AG04450 (cell line): Measurements from ENCODE around the gene PIK3R4. TPM values are rescaled to one million over a fixed set of nuclear protein-coding genes. Genes with fewer than 3 reads are reported as not detected.

Experiments used
- CTCF ChIA-PET: fragments of 300-600, 350-600 bp; formaldehyde crosslinking; extraction: SDS; loops from one replicate; lab custom pipeline; 2022; ENCODE audit warnings: antibody characterized with exemption, inconsistent platforms; lab: Charles Lee
- POLR2A ChIA-PET: fragments of 350-600 bp; formaldehyde crosslinking; extraction: SDS; loops from one replicate; lab custom pipeline; 2021; ENCODE audit warnings: antibody characterized with exemption, inconsistent platforms; lab: Yijun Ruan, JAX
- DNase-seq: peaks from one replicate; pipeline ENCODE4 v3.0.0-alpha.2; 2011; ENCODE audit warnings: low read depth, low spot score
- H3K27ac ChIP-seq: one replicate; pipeline ENCODE4 v1.5.1; 2012; ENCODE audit warnings: low read depth, low read length, control low read depth
- H3K27me3 ChIP-seq: one replicate; pipeline ENCODE4 v1.6.0; 2012; ENCODE audit warnings: low read length; ENCODE audit not compliant: control insufficient read depth, insufficient read depth
- H3K4me3 ChIP-seq: 2 replicates; pipeline ENCODE4 v1.5.1; 2011; ENCODE audit warnings: mild to moderate bottlenecking, low read depth, low read length, control low read depth
- H3K9me3 ChIP-seq: 2 replicates; pipeline ENCODE4 v1.5.1; 2012; ENCODE audit warnings: low read length; ENCODE audit not compliant: control insufficient read depth, insufficient read depth
- polyA plus RNA-seq: library from polyadenylated mRNA; depleted of rRNA; stranded (reverse); fragments of >200 nt; gene quantifications from 2 replicates; pipeline ENCODE4 v1.2.3, GENCODE V29; 2011
- TF ChIP-seq, protein P1 (sequence below): IDR thresholded peaks from 2 replicates; pipeline ENCODE4 v1.5.1; 2011; ENCODE audit warnings: low read depth, low read length, control low read depth, inconsistent platforms

Gene PIK3R4
- polyA plus RNA-seq, 1 experiment, result 25.6 TPM

DNA sequence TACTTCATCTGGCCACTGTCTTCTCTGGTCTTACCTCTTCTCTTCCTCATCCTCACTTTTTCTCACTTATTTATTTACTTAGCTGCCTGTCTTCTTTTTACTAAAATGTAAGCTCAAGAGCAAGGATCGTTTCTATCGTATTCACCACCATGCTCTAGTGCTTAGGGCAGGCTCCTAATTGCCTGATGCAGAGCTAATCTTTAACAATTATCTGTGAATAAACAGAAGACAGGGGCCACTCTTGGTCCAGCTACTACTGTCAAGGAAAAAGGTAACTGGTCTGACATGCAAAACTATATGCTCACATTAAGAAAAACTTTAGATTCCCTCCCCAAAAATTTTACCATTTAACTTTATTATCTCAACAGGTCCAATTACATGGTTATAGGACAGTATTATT is 17.5 kb downstream of the PIK3R4 start:
- ChIA-PET POLR2A (interaction anchor here (0.6 kb wide), 1 partner anchor 18 kb away, joined by 5 read pairs; no protein-coding TSS in a partner anchor), CTCF (interaction anchor here (0.6 kb wide), 1 partner anchor 146 kb away, joined by 3 read pairs; no protein-coding TSS in a partner anchor)
- DNase-seq, result no peak
- Histone ChIP-seq H3K27me3 (no peaks in the 10 kb centered on the region), H3K9me3 (no peaks in the 10 kb centered on the region), H3K27ac (no peak overlapping the region), H3K4me3 (no peak overlapping the region)
- TF ChIP-seq, protein P1, sequence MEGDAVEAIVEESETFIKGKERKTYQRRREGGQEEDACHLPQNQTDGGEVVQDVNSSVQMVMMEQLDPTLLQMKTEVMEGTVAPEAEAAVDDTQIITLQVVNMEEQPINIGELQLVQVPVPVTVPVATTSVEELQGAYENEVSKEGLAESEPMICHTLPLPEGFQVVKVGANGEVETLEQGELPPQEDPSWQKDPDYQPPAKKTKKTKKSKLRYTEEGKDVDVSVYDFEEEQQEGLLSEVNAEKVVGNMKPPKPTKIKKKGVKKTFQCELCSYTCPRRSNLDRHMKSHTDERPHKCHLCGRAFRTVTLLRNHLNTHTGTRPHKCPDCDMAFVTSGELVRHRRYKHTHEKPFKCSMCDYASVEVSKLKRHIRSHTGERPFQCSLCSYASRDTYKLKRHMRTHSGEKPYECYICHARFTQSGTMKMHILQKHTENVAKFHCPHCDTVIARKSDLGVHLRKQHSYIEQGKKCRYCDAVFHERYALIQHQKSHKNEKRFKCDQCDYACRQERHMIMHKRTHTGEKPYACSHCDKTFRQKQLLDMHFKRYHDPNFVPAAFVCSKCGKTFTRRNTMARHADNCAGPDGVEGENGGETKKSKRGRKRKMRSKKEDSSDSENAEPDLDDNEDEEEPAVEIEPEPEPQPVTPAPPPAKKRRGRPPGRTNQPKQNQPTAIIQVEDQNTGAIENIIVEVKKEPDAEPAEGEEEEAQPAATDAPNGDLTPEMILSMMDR, result no peak

DNA sequence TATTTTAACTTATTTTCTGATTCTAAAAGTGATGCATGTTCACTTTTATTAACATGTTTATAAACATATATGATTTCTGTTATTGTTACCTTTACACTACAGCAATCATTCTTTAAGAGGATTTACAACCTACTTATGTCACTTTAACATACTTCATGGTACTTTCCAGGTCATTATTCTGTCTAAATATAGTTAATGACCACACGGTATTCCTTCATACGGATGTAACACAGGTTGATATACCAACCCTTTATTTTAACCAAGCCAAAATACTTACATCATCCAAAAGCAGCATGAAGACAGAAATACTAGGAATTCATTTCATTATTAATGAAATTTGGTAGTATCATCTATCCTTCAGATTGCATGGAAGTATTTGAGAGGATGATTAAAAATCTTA is 18.6 kb downstream of the PIK3R4 start:
- no peak for DNase-seq
- Histone ChIP-seq H3K27ac (no peak overlapping the region), H3K9me3 (no peaks in the 10 kb centered on the region), H3K27me3 (no peaks in the 10 kb centered on the region), H3K4me3 (no peak overlapping the region)
- CTCF ChIA-PET, result interaction anchor here (0.6 to 0.9 kb wide), 3 partner anchors 32 to 794 kb away, joined by 3 to 5 read pairs (median 4); no protein-coding TSS in a partner anchor
- POLR2A ChIA-PET, result no interaction called here
- TF ChIP-seq, protein P1, result no peak

DNA sequence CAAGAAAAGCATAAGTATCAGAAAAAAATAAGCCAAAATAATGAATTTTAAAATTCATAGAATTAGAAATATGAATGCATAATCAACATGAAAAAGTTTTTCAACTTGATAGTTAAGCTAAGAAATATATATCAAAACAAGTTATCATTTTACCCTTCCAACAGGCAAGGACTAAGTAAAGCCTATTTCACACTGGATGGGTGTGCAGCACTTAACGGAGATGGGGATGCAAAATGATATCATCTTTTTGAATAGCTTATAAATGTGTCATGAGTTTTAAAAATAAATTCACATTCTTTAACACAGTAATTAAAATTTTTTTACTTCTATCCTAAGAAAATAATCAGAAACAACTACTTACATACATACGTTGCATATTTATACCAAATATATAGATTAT is 20.9 kb downstream of the PIK3R4 start:
- Histone ChIP-seq H3K27me3 (no peaks in the 10 kb centered on the region), H3K4me3 (no peak overlapping the region), H3K9me3 (no peaks in the 10 kb centered on the region), H3K27ac (no peak overlapping the region)
- no peak for DNase-seq
- TF ChIP-seq, protein P1, result no peak
- POLR2A ChIA-PET, result no interaction called here
- CTCF ChIA-PET, result interaction anchor here (1.0 to 1.6 kb wide), 3 partner anchors 33 to 168 kb away, joined by 3 to 9 read pairs (median 5); partner anchors contain the start of gene ATP2C1

DNA sequence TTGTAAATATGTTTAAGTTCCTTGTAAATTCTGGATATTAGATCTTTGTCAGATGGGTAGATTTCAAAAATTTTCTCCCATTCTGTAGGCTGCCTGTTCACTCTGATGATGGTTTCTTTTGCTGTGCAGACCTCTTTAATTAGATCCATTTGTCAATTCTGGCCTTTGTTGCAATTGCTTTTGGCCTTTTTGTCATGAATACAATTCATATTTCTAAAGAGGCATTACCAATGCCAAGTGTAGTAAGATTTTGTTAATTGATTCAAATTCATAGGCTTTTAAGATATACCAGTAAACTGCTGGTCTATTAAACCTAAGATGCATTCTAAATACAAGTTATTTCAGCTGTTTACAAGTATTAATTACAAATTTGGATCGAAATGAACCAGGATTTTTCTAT is 31.0 kb downstream of the PIK3R4 start:
- no peak overlapping the region for H3K27ac ChIP-seq
- POLR2A ChIA-PET, result no interaction called here
- H3K27me3 ChIP-seq, result no peaks in the 10 kb centered on the region
- no peak overlapping the region for H3K4me3 ChIP-seq
- no peaks in the 10 kb centered on the region for H3K9me3 ChIP-seq
- no peak for DNase-seq
- CTCF ChIA-PET, result interaction anchor here (0.8 kb wide), 1 partner anchor 234 kb away, joined by 3 read pairs; no protein-coding TSS in a partner anchor
- TF ChIP-seq, protein P1, result no peak

DNA sequence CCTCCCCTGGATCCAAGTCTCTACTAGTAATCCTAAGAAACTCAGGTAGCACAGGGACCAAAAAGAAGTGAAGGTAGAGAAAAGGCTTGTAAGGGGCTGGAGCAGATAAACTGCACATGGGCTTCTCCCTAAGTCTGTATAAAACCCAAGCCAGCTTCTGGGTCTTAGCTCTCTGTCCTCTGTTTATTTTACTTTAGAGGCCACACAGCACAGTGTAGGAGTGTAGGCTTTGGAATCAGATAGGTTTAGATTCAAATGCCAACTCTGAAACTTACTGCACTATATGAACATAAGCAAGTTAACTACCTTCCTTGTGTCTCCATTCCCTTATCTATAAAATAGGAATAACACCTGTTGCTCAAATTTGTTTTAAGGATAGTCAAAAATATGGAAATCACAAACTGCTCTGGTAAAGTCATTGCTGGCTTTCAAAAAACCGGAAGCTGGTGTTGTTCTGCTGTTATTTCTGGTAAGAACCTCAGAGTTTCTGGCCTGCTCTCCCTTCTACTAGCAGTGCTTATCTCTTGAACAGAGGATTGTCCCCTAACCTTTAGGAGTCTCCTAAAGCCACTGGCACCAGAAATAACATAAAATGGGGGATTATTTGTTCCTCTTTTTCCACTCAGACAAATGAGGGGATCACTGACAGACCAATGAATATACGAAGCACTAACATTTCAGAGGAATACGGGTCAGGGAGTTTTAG is 33.8 kb downstream of the PIK3R4 start:
- Histone ChIP-seq H3K27me3 (no peaks in the 10 kb centered on the region), H3K4me3 (no peak overlapping the region), H3K9me3 (no peaks in the 10 kb centered on the region), H3K27ac (no peak overlapping the region)
- POLR2A ChIA-PET, result no interaction called here
- CTCF ChIA-PET, result no interaction called here
- no peak for DNase-seq
- TF ChIP-seq, protein P1, result no peak
